Mucosa of gallbladder (tissue), 1 donor: ENCODE measurements around the gene TANC1. TPM values are rescaled to one million over a fixed set of nuclear protein-coding genes. Genes with fewer than 3 reads are reported as not detected.

ENCODE experiments used
- DNase-seq: peaks from one replicate; pipeline ENCODE4 v3.0.0-alpha.2; 2020; ENCODE audit warnings: low spot score
- total RNA-seq: library from RNA; stranded (reverse); gene quantifications from one replicate; pipeline ENCODE4 v1.2.1, GENCODE V29; 2021
- donor health status: DM: no; HTN: no; CAD: no.

TANC1 gene
- total RNA-seq, 1 donor from 2014 or later = 40.1 TPM

- no peak for DNase-seq
Observed at GRCh38 chr2:158962074-158962473, 6.4 kb upstream of the TANC1 start.

- DNase-seq = no peak
Observed at GRCh38 chr2:158963071-158963470, 5.4 kb upstream of the TANC1 start.

GRCh38 chr2:158965107-158965506 lies 3.3 kb upstream of the TANC1 start:
- DNase-seq = no peak

GRCh38 chr2:158965641-158966040 lies 2.8 kb upstream of the TANC1 start:
- no peak for DNase-seq

- no peak for DNase-seq
Observed at GRCh38 chr2:158966312-158966711, 2.1 kb upstream of the TANC1 start.

- no peak for DNase-seq
Observed at GRCh38 chr2:158967114-158967730, 1.2 kb upstream of the TANC1 start.

- peak; percentile 29 for DNase-seq
Observed at GRCh38 chr2:158967731-158968395, 577 bp upstream of the TANC1 start.

GRCh38 chr2:158969162-158969714 lies 798 bp downstream of the TANC1 start:
- DNase-seq = no peak

- DNase-seq = peak; percentile 42
Observed at GRCh38 chr2:158969715-158970240, 1.3 kb downstream of the TANC1 start.

- no peak for DNase-seq
Observed at GRCh38 chr2:158970241-158970751, 1.9 kb downstream of the TANC1 start.

- DNase-seq = no peak
Observed at GRCh38 chr2:158973116-158973956, 4.9 kb downstream of the TANC1 start.

- DNase-seq = no peak
Observed at GRCh38 chr2:158975271-158975921, 7.0 kb downstream of the TANC1 start.

GRCh38 chr2:158979772-158980171 lies 11.3 kb downstream of the TANC1 start:
- DNase-seq = no peak

- no peak for DNase-seq
Observed at GRCh38 chr2:158984604-158985135, 16.2 kb downstream of the TANC1 start.

GRCh38 chr2:158988501-158988900 lies 20.1 kb downstream of the TANC1 start:
- DNase-seq = no peak

GRCh38 chr2:158989165-158989564 lies 20.7 kb downstream of the TANC1 start:
- no peak for DNase-seq

GRCh38 chr2:158990397-158991214 lies 22.2 kb downstream of the TANC1 start:
- no peak for DNase-seq

GRCh38 chr2:158993030-158993429 lies 24.6 kb downstream of the TANC1 start:
- no peak for DNase-seq

GRCh38 chr2:158993721-158994587 lies 25.5 kb downstream of the TANC1 start:
- no peak for DNase-seq
